ENCODE results near the gene ITM2C.

- TF ChIP-seq POLR2A (IDR thresholded peaks at IDR 0.05; ENCODE audit: low read length): no peak
- TF ChIP-seq GATA1 (IDR thresholded peaks at IDR 0.05; ENCODE audit: low read depth, low read length): no peak
These were observed 6.0 kb downstream of the ITM2C start for GRCh38 chr2:230870544-230871360.

Measured in erythroblast (primary cell).